NCI-H1417 (cell line): Measurements from ENCODE around the gene PGAP1.

Experiments
- DNase-seq, 3 experiments: peaks; one replicate each; lab custom pipeline; 2025; lab: John Stamatoyannopoulos, UW

PGAP1 gene

DNA sequence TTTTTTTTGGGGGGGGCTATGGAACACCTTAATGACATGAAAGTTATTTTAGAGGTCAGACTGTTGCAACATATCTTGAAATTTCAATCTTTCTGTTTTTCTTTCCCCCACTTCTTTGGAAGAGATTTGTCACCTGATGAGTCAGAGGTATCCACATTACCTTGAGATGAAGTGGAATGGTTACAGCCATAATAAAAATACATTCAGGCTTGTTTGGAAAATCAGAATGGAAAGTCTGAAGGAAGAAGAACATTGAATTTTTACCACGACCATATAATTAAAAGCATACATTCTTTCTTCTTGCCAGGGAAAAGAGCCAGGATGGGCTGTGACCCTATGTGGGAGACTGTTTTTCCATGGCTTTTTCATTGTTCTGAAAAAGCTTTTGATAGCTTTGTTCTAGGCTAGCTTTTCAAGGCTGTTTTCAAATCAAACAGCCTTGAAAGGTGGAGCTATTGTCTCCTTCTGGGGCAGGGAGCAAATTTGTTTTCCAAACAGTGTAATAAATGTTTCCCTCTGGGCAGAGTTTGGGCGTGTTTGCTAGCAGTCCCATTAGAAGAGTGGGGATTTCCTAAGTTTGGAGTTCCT lies 124.7 kb downstream of the PGAP1 start:
- DNase-seq, result no peak

DNA sequence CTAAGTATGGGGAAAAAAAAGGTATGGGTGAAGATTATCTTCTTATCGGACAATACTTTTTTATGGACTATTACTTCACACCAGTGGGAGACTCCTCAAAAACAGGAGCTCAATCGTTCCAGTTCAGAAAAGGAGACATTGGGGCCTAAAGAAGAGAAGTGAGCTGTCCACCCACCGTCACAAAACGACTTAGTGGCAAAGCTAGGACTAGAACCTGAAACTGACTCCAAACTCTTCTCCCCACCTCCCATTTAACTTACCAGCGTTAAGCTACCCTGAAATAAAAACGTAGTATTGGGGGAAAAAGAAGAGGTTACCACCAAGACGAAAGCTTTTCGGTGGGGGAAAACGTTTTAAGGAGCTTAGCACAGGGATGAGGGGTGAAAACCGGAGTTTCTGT lies 127.5 kb downstream of the PGAP1 start:
- peak in 1 of 3 experiments; percentile 54 for DNase-seq

DNA sequence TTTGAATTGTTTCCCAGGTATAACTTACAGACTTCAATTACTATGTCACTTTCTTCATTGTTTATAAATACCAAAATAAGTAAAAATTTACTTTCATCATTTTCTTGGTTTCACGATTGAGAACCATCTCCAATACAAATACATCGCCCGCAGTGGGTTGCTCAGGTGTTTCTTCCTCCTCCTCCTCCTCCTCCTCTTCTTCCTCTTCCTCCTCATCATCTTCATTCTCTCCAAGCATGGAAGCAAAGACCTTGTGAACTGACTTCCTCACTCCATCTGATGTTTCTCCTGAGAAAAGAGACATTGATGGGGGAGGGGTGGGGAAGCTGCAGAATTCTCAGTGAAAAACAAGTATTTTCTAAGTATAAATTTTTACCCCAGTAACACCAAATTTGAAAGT lies 133.6 kb downstream of the PGAP1 start:
- no peak for DNase-seq

DNA sequence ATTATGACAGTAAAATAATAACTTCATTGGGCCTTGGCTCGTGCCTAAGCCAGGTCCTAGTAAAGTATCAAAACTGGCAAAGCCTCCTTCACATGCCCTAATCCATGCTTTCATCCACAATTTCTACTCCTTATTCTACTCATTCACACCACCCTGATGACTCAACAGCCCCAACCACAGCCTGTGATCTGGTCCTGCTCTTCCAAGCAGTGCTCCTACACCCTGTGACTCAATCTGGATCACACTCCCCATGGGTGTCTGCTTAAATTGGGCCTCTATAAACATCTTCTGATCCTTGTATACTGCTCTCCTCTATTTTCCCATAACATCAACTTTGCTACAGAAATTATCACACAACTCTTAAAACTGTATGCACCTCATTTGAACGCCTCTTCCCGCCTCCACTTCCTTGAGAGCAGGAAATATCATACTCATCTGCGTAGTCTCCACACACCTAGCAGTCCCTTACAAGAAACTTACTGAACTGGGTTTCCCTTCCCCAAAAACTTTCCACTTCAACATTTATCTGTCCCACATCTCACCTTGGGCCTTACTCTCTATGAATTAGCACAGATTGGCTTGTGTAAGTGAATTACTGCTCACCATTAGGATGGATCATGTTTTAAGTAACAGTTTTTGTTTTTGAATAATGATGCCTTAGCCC lies 142.9 kb downstream of the PGAP1 start:
- no peak for DNase-seq
